Suprapubic skin (tissue), 2 donors: ENCODE data around the gene CAPN7.

Experiments
- EP300 ChIP-seq: sonication (generic); formaldehyde crosslinking; IDR thresholded peaks from one replicate; pipeline ENCODE4 v1.6.1; 2017; ENCODE audit warnings: antibody characterized with exemption
- POLR2A ChIP-seq, 2 donors: fragments of 450-650 bp; IDR thresholded peaks; one replicate each; pipeline ENCODE4 v1.6.1; 2017; ENCODE audit warnings: antibody characterized with exemption in 2 of 2, mild to moderate bottlenecking in 2 of 2, moderate library complexity in 2 of 2

- TF ChIP-seq POLR2A (IDR thresholded peaks at IDR 0.05): no peak
- no peak for TF ChIP-seq EP300
These were observed 62.1 kb downstream of the CAPN7 start for GRCh38 chr3:15268033-15268631.
